Measurements from ENCODE around the gene GREB1.

Gene GREB1

DNA sequence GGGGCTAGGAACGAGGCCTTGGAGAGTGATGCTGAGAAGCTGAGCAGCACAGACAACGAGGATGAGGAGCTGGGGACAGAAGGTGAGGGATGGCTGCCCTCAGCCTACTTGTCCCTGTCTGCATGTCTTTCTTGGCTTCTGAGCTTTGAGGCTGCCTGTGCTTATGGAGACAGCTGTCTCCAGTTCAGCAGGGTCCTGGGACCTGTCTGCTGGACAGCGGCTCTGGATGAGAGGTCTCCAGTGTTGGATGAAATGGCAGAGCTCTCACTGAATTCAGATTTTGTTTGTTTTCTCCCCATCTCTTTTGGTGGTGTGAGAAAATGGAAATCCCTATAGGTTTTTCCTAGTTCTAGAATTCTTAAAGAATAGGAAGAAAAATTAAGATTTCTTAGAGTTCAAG lies 81.4 kb downstream of the GREB1 start:
- DNase-seq, result no peak

DNA sequence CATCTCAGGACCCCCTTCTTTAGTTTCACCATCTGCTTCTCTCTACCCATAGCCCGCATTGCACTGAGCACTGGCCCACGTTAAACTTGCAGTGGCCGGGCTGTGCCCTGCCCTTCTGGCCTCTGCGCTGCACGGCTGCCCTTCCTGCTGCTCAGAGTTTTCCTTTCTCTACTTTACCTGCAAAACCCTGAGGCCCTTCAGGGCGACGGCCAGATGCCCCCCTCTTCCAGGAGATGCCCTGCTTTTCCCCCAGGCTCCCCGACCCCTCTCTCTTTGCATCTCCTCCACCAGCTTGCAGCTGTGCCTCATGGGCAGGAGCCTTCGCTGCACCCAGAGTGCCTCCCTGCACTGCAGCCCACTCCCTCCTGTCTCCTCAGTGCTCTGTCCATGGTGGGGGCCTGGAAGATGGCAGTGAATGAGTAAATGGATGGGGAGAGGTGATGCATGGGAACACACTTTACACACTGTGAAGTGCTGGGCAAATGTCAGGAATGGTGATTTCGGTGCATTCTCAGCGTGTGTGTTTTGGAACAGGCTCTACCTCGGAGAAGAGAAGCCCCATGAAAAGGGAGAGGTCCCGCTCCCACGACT lies 82.3 kb downstream of the GREB1 start:
- no peak for DNase-seq

DNA sequence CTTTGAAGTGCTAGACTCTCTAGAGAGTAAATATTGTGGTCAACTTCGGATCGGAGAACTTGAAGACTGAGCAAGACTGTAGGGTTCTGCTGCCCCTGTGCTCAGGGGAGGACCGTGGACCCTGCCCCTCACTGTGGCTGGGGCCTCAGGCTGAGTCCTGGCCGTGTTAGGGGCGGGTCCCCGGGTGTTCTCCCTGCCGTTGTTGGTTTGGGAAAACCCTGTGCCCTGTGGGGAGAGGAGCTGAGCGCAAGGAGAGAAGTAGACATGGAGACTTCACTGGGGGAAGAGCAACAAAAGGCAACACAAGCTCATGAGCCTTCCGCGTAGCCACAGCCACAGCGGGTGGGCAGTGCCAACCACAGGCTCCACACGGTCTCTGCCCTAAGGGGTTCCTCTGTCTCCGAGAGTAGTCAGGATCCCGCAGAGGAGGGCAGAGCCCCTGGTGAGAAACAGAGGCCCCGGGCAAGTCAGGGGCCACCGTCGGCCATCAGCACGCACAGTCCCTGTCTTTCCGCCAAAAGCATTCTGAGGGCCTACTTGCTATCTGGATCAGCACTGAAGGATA lies 83.1 kb downstream of the GREB1 start:
- DNase-seq, result no peak

DNA sequence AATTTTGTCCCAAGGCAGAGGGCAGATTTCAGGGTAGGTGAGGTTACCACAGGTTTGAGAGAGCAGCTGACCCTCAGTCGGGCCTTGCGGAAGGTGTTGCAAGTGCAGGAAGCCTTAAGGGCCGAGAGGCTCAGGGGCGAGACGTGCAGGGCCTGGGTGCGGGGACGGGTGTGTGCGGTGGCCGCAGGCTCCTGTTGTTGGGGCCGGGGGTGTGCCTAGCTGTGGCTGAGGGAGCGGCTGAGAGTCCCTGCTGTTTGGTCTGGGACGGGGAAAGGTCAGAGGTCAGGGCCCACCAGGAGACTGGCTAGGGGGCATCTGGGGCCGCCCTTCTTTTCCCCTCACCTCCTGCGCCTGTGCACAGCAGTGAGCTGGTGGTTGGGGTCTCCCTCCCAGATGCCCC lies 83.7 kb downstream of the GREB1 start:
- no peak for DNase-seq

DNA sequence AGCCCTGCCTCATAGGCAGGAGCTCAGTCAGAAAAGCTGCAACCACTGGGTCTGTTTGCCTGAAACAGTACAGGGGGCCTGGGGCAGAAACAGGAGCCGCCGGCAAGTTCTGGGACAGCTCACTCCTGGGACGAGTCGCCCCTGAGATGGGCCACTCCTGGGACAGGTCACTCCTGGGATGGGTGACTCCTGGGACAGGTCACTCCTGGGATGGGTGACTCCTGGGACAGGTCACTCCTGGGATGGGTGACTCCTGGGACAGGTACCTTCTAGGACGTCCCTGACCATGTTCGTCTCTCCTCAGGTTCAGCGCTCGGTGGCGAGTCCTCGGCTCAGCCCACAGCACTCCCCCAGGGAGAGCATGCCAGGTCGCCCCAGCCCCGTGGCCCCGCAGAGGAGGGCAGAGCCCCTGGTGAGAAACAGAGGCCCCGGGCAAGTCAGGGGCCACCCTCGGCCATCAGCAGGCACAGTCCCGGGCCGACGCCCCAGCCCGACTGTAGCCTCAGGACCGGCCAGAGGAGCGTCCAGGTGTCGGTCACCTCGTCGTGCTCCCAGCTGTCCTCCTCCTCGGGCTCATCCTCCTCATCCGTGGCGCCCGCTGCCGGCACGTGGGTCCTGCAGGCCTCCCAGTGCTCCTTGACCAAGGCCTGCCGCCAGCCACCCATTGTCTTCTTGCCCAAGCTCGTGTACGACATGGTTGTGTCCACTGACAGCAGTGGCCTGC lies 84.3 kb downstream of the GREB1 start:
- no peak for DNase-seq

DNA sequence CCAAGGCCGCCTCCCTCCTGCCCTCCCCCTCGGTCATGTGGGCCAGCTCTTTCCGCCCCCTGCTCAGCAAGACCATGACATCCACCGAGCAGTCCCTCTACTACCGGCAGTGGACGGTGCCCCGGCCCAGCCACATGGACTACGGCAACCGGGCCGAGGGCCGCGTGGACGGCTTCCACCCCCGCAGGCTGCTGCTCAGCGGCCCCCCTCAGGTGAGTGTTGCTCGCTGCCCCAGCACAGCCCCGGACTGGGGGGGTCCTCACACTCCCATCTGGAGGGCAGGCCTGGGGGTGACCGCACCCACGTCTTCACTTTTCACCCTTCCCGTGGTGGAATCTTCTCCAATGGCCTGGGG lies 84.8 kb downstream of the GREB1 start:
- DNase-seq, result no peak

DNA sequence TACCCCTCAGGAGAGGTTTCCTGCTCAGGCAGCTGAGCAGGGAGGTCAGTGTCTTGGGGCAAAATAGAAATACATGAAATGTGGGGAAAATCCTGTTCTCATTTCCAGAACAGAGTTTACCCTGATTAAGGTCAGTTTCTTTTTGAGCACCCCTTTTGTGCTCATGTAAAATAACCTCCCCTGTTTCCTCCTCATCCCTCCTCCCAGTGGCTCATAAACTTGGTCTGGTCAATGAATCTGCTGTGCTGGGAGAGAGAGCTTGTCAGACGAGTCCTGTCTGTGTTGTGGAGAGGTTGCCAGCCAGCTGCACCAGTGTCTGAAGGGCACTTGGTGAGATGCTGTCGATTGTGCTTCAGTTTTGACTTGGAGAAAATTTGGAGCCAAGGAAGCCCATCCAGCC lies 87.6 kb downstream of the GREB1 start:
- DNase-seq, result no peak

DNA sequence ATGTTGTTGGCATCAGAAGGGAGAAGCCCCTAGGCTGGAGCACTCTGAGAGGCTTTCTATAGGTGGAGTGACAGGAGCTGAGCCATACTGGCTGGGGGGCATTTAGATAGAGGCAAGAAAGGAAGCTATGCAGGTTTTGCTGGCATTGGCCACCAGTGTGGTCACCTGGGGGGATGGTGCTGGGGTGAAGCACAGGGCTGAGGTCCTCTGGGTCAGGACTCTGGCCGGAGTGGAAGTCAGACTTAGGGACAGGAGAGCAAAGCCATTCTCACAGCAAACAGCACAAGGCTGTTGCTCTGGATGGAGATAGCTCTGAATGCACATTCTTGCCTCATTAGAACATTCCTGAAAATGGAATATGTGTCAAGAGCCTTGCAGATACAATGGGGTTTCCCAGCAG lies 88.8 kb downstream of the GREB1 start:
- no peak for DNase-seq

DNA sequence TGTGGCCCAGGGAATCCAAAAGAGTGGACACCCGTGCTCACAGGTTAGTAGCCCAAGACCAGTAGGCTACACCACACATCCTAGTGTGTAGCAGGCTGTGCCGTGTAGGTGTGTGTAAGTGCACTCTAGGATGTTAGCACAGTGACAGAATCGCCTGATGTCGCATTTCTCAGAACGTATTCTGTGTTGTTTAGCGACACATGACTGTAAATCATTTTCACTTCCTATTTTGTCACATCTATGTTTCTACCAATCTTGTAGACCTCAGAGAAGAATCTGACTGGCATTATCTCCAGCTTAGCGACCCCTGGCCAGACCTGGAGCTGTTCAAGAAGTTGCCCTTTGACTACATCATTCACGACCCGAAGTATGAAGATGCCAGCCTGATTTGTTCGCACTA lies 91.0 kb downstream of the GREB1 start:
- no peak for DNase-seq

DNA sequence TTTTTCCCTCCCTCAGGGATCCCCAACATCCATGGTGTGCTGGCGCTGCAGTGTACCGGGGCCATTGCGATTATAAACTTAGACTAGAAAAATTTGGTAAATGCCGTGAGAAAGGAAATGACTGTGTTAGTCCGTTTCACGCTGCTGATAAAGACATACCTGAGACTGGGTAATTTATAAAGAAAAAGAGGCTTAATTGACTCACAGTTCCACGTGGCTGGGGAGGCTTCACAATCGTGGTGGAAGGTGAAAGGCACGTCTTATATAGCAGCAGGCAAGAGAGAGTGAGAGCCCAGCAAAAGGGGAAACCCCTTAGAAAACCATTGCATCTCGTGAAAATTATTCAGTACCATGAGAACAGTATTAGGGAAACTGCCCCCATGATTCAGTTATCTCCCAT lies 91.8 kb downstream of the GREB1 start:
- no peak for DNase-seq

DNA sequence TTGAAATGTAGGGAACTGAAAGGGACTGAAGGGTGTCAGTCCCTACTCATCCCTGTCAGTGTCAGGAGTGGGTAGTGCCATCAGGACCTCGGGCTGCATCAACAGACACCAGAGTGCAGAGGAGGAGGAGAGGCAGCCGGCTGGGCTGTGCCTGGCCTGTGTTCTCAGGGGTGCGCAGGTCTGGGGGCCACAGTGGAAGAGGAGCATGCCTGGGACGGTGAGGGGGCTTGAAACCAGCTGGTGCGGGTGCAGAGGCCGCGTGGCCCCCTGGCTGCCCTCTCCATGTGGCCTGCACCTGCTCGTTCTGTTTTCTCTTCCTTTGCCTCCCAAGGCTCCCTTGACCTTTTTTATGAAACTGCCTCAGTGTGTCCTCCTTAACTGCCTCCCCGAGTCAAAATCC lies 94.8 kb downstream of the GREB1 start:
- DNase-seq, result no peak

DNA sequence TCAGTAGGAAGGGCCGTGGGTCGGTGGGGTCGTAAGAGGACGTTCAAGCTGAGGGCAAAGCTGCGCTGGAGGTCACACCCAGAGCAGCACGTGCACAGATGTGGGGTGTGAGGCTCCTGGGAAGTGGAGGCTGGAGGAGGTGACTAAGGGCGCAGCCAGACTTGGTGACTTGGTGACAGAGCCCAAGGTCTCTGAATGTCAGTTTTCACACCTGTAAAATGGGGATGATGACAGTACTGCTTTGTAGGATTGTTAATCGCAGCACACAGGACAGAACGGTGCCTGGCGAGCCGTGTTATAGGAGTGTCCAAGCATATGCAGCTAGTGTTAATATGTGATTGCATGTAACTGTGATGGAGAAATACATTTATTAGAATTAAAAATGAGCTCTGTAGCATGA lies 95.4 kb downstream of the GREB1 start:
- no peak for DNase-seq

DNA sequence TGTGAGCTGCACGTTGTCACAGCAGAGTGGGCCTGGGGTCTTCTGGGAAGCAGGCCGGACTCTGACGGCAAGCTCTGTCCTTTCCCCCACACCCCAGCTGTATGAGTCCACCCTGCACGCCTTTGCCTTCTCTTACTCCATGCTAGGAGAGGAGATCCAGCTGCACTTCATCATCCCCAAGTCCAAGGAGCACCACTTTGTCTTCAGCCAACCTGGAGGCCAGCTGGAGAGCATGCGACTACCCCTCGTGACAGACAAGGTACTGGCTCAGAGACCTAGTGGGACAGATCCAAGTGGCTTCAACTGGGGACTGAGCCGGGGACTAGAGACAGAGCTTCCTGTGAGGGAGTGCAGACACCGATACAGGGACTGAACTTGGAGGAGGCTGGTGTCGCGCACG lies 96.0 kb downstream of the GREB1 start:
- DNase-seq, result no peak

DNA sequence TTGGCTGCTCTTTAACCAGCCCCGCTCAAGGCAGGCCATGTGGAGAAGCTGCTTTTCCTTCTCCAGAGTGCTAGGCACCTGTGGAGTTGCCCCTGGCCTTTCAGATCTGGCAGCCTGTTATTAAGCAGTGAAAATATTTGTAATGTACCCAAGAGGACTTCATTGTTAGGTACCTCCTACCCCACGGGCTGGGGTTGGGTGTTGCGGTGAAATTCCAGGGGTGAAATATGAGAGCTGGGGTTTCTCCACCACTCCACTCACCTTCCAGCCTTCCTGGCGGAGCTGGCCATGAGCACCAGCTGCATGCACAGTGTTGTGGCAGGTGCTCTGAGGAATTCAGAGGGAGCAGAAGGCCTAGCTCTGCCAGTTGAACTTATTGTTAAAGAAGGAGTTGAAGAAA lies 97.0 kb downstream of the GREB1 start:
- no peak for DNase-seq

DNA sequence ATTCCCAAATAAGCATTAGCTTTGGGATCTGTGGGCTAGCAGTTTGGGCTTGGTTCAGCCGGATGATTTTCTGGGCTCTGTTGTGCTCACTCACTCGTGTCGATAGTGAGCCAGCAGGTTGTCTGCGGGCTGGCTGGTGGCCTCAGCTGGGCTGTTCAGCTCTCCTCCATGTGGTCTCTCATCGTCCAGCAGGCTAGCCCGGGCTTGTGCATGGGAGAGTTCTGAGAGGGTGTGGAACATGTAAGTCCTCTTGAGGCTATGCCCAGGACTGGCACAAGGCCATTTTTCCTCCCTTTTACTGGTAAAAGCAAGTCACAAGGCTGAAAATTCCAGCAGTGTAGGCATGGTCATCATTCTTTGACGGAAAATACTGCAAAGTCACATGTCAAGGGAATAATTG lies 97.6 kb downstream of the GREB1 start:
- DNase-seq, result no peak

DNA sequence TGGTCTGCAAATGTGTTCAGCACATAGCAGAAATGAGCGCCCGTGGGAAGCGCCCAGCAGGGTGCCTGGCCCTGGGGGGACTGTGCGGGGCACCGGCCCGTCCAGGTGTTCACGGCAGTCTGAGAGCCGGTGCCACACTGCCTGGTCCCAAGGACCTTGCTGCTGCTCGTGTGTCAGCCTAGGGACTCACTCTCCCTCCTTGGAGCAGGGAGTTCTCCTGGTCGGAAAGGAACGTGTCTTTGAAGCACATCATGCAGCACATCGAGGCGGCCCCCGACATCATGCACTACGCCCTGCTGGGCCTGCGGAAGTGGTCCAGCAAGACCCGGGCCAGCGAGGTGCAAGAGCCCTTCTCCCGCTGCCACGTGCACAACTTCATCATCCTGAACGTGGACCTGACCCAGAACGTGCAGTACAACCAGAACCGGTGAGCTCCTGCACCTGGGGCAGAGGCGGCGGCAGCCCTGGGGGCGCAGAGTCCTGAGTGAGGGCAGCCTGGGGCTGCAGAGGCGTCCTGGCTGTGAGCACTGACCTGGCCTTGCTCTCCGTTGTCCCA lies 100.2 kb downstream of the GREB1 start:
- no peak for DNase-seq

DNA sequence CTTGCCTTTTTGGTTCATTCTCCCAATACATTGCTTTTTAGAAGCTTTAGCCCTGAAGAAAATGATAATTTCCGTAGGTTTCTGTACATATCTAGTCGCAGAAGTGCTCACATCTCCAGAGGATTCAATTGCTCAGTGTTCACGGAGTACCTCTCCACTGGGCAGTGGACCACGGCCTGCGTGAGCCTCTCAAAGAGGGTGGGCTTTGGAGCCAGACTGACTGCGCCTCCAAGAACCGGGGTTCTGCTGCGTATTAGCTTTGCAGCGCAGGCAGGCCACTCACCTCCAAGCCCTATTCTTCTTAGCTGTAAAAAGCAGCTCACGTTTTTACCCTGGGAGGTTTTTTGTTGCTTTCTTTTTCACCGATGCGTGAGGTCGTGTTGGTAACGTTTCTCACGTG lies 100.7 kb downstream of the GREB1 start:
- no peak for DNase-seq

DNA sequence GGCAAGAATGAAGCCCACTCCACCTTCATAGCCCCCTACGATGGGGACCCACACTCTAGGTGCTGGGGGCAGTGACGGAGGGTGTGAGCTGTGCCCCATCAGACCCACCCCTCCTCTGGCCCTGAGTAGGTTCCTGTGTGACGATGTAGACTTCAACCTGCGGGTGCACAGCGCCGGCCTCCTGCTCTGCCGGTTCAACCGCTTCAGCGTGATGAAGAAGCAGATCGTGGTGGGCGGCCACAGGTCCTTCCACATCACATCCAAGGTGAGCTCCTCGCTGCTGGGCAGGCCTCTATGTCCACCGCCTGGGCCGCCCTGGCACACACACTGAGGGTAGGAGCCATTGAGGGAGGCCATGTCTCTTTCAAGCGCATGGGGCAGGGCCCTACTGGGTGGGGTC lies 101.3 kb downstream of the GREB1 start:
- no peak for DNase-seq

DNA sequence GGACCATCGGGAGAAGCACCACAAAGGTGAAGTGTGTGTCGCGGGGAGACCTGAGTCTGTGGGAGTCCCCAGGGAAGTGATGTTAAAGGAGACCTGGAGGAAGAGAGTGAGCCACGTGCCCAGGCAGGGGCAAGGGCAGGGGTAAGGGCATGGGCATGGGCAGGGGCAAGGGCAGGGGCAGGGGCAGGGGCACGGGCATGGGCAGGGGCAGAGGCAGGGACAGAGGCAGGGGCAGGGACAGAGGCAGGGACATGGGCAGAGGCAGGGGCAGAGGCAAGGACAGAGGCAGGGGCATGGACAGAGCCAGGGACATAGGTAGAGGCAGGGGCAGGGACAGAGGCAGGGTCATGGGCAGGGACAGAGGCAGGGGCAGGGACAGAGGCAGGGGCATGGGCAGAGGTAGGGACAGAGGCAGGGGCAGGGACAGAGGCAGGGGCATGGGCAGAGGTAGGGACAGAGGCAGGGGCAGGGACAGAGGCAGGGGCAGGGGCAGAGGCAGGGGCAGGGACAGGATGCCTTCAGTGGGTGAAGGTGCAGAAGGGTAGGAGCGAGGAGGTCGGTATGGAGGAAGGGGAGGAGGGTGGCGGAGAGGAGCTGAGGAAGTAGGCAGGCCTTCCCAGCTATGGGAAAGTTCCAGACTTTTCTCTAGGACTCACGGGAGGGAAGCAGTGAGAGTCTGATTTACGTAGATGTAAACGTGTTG lies 102.9 kb downstream of the GREB1 start:
- no peak for DNase-seq

DNA sequence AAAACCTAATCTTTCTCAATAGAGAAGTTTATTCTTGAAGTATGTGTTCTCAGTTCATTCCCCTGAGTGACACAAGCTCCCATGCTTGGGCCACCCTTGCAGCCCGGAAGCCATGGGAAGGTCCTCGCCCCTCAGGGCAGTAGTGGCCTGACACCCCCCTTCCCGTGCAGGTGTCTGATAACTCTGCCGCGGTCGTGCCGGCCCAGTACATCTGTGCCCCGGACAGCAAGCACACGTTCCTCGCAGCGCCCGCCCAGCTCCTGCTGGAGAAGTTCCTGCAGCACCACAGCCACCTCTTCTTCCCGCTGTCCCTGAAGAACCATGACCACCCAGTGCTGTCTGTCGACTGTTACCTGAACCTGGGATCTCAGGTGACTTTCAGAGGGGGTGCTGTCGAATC lies 103.7 kb downstream of the GREB1 start:
- DNase-seq, result no peak

DNA sequence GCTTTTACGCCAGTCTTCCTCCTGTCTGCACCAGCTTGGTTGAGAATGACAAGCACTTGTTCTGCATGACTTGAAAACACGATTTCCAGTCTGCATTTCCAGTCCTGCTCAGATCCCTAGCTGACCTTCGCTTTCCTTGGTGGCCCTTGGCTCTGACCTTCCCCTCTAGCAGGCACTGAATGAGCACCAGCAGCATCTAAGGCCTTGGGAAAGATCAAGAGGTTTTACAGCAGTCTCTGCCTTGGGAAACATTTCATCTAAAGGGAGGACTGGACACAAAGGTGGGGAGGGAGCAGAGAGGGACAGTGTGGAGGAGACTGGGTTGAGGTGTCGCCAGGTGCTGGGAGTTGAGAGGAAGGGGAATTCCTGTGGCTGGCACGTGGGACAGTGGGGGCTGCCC lies 105.7 kb downstream of the GREB1 start:
- no peak for DNase-seq

DNA sequence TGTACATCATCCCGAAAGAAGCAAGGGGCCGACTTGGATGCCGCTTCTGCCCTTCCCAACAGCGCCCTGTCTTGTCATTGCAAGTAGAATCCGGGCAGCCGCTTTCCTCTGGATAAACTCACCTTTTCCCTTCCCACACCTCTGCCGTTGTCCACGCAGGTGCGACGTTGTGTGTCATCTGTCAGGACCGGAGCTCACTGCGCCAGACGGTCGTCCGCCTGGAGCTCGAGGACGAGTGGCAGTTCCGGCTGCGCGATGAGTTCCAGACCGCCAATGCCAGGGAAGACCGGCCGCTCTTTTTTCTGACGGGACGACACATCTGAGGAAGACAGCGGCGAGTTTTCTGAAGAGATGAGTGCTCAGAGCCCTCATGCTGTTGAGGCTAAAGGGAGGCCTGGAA lies 106.3 kb downstream of the GREB1 start:
- DNase-seq, result no peak

DNA sequence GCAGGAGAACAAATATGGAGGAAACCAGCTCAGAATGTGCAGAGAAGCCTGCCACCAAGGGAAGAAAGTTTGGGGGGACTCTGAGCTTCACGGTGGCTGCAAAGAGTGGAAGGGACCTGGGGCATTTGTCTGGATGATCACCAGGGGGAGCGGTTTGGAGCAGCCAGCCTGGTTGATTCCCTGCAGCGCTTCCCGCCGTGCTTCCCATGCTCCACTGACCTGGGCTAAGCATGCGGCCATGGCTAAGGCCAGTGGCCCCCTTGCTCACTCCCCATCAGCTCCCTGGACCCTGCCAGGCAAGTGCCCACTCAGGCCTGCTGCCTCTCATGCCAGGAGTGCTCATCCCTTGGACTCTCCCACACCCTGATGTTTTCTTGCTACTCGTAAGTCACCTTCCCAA lies 109.1 kb downstream of the GREB1 start:
- DNase-seq, result no peak

DNA sequence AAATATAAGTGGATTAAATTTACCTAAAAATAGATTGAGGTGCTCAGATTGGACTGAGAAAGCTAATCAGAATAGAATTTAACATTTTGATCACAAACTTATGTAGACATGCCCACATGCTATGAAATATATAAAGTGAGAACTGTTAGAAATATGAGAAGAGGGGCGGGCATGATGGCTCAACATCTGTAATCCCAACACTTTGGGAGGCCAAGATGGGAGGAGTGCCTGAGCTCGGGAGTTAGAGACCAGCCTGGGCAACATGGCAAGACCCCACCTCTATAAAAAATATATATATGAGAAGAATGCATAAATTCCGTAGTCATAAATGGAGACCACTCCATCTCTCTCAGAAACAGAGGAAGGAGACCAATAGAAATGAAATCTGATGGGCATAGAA lies 110.4 kb downstream of the GREB1 start:
- DNase-seq, result no peak
